ENCODE data around the gene PPP2R3A.

DNA sequence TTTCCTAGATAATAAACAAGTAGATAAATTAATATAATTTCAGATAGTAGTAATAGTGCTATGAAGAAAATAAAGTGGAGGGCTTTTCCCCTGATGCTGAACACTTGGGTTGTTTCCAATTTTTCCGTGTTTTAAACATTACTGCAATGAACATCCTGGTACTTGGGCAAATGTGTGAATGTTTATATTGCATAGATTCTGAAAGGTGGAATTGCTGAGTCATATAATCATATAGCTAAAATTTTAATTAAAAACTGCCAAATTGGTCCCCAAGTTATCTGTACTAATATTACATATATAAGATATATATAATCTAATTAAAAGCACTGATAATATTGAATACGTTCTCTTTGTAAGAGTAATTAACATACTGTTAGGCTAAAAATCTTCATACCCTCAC is 10.0 kb downstream of the PPP2R3A start:
- TF ChIP-seq POLR2A (IDR thresholded peaks at IDR 0.05): no peak
- TF ChIP-seq, protein P1, sequence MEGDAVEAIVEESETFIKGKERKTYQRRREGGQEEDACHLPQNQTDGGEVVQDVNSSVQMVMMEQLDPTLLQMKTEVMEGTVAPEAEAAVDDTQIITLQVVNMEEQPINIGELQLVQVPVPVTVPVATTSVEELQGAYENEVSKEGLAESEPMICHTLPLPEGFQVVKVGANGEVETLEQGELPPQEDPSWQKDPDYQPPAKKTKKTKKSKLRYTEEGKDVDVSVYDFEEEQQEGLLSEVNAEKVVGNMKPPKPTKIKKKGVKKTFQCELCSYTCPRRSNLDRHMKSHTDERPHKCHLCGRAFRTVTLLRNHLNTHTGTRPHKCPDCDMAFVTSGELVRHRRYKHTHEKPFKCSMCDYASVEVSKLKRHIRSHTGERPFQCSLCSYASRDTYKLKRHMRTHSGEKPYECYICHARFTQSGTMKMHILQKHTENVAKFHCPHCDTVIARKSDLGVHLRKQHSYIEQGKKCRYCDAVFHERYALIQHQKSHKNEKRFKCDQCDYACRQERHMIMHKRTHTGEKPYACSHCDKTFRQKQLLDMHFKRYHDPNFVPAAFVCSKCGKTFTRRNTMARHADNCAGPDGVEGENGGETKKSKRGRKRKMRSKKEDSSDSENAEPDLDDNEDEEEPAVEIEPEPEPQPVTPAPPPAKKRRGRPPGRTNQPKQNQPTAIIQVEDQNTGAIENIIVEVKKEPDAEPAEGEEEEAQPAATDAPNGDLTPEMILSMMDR (IDR thresholded peaks at IDR 0.05): no peak
